GM10847 (cell line): ENCODE results near the gene FN3KRP.

ENCODE experiments used
- POLR2A ChIP-seq: IDR thresholded peaks from 2 replicates; pipeline ENCODE4 v1.6.1; 2011; ENCODE audit not compliant: insufficient read length; ENCODE audit errors: extremely low read depth

FN3KRP gene, protein sequence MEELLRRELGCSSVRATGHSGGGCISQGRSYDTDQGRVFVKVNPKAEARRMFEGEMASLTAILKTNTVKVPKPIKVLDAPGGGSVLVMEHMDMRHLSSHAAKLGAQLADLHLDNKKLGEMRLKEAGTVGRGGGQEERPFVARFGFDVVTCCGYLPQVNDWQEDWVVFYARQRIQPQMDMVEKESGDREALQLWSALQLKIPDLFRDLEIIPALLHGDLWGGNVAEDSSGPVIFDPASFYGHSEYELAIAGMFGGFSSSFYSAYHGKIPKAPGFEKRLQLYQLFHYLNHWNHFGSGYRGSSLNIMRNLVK

DNA sequence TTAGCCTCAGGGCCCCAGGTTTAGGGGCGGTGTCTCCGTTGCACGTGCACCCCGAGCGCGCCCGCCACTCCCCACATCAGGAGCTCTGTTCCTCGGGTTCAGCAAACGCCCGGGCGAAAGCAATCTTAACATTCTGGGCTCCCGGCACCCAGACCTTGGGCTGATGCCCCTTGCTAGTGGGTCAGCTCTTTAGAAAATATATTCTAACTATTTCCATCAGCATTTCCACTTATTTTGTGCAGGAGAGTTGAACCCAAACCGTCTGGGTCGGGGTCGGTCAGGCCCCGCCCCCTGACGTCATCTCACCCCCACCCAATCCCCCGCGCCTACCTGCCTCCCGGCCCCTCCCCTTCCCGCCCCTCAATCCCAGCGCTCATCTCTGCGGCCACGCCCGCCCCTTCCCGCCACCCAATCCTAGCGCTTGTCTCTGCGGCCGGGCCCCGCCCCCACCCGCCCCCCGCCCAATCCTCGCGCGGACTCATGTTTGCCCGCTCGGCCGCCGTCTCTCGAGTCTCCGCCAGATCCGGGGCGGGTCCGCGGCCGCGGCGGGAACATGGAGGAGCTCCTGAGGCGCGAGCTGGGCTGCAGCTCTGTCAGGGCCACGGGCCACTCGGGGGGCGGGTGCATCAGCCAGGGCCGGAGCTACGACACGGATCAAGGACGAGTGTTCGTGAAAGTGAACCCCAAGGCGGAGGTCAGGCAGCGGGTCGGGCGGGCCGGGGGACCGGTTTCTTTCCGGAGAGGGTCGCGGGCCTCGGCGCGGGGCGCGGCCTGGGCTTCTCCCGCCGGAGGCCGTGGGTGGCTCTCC lies at the start of gene FN3KRP:
TSS of gene FN3KRP (plus strand) at position 504 of the 808 bp plus-strand sequence. CDS start at position 554, 50 bp downstream.
- peak; percentile 74 for TF ChIP-seq POLR2A

DNA sequence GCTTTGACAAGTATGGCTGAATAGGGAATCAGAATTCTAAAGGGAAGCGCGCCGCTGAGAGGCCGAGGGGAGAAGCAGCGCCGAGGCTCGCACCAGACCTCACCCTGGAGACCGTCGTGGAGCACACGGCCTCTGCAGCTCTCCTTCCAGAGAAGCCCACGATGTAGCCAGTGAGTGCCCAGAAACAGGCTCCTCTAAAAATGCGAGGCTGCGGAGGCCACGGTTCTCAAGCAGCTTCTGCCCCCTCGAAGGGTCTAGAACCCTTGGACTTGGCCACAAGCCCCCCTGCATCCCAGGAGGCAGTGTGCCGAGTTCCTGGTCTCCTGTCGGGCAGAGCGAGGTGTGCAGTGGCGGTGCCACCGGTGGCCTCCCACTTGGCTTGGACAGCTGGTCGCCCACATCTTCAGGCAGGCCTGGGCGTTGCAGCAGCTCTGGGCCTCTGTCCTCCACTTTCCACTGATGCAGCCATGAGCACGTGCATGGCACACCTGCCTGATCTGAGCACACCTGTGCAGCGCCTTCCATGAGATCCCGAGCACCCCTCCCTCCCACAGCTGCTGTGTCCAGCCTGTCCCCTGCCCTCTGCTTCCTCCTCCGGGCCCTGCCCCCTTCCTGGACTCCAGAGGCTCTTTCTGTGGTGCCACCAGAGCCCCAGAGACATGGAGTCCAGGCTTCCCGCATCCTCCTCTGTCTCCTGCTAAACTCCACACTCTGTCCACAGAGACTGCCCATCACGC lies 49.4 kb upstream of the FN3KRP start:
- no peak for TF ChIP-seq POLR2A

DNA sequence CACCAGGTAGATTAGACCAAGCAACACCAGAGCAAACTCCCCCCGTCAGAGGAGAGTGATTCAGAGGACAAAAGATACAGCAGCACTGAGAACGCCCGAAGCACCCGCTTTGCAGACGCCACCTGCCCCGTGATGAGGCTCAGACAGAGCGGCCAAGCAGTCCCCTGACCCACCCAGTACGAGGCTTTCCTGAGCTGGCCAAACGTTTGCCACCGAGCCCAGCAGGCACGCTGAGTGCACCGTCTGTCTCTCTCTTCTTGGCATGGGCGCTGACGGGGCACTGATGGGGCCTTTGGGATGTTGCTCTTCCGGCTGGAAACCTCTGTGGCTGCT lies 48.9 kb upstream of the FN3KRP start:
- TF ChIP-seq POLR2A = no peak

DNA sequence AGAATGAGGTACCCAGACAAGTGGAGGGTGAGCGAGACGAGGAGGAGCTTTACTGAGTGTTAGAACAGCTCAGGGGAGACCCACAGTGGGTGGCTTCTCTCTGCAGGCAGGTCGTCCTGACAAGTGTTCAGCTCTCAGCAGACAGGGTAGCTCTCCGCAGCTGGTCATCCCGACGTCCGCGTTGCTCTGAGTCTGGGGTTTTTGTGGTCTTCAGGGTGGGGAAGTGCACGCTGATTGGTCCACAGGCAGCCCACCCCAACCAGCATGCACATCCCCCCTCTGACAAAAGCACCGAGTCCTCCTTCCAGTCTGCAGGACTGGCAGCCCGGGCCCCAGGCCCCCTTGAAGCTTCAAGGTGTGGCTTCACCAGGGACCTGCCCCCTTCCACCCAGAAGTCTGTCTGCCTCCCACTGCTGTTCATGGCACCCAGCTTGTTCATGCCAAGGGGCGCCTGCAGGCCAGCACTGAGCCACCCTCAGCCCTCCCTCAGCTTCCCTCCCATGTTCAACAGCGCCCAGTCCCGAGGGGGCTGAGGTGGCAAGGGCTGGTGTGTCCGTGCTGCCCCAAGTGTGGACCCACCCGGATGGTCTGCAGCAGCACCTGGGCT lies 48.4 kb upstream of the FN3KRP start:
- TF ChIP-seq POLR2A = no peak

DNA sequence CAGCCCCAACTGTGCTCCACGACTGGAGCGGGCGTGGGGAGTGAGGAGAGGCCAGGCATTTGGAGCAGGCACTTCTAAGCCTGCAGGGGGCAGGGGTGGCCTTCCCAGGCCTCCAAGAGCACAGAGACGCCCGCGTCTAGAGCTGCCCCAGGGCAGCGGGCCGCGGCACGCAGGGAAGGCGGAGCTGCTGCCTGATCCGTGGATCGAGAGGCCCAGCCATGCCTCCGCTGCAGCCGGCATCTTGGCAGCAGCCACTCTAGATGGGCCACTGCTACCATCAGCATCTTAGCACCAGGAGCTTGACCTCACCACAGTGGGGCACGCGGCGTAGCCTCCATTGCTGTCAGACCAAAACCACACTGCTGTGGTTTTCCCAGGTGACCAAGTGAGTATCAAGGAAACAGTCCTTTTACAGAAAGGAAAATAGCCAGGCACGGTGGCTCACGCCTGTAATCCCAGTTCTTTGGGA lies 47.8 kb upstream of the FN3KRP start:
- TF ChIP-seq POLR2A = no peak

DNA sequence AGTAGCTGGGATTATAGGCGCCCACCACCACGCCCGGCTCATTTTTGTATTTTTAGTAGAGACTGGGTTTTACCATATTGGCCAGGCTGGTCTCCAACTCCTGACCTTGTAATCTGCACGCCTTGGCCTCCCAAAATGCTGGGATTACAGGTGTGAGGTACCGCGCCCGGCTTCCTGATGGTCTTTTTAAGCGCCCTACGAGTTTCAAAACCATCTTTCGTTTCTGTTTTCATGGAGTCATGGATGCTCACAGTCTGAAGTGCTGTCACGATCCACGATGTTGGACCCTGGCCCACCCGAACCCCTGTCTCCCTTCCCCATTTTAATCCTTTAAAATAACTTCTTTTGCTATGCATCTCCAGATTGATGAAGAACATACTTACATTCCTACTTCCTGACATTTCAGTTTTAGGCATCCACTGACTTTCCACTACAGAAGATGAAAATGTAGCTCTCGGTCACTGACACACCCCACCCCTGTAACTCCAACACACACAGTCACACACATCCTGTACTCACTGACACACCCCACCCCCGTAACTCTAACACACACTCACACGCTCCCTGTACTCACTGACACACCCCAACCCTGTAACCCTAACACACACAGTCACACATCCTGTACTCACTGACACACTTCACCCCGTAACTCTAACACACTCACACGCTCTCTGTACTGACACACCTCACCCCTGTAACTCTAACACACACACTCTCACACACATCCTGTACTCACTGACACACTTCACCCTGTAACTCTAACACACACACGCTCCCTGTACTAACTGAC lies 45.6 kb upstream of the FN3KRP start:
- no peak for TF ChIP-seq POLR2A

DNA sequence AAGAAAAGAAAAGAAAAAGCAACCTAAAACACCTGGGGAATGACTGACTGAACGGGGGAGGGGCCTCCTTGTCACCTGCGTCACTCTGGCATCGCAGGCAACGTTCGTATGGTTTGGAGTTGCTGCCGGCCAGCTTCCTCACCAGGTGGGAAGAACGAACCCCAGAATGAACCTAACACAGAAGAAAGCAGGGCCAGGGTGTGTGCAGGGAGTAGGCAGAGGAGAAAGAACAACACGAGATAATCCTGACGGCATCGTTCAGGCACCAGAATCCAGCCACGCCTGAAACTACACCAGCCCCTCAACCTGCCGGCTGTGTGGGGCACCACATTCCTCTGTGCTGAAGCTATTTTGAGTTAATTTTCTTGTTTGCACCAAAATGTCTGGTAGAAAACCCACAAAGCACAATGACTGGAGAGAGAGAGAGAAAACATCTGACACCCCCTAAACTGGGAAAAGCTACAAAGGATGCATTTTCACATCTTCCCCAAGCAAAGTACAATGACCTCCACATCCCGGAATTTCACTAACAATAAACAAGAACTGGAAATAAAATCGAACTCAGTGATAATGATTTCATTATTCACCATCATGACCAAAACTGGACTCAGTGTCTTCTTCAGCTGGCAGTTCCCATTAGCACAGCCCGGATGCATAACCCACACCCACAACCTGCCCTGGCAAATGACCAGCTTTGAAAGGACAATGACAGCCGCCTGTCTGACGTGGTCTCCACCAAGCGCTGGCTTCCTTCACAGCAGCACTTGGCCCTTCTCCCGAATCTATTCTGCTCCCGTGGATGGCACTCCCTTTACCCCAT lies 41.6 kb upstream of the FN3KRP start:
- no peak for TF ChIP-seq POLR2A

DNA sequence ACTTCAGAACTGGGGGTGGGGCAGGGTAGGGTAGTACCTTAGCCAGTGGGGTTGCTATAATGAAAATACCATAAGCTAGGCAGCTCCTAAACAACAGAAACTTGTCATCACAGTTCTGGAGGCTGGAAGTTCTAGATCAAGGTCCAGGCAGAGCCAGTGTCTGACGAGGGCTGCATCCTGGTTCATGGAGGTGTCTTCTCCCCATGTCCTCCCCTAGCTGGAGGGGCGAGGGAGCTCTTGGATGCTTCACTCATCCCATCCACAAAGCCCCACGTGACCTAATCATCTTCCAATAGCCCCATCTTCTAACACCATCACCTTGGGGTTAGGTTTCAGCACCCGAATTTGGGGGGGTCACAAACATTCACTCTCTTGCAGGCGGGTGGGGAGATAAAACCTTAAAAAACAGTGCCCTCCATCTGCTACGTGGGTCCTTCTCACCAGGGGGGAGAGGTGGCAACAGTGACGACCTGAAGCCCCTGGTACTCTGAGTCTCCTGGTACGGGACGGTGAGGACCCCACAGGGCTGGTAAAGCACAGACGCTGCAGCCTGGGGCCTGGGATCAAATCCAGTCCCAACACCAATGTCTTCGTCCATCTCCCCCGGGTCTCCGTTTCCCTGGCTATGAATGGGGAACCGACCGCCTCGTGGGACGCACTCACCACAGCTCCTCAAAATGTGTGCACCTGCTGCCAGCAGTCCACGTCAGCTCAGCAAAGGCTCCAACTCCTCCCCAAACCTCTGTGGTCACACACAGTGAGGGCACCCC lies 40.8 kb upstream of the FN3KRP start:
- TF ChIP-seq POLR2A = no peak

DNA sequence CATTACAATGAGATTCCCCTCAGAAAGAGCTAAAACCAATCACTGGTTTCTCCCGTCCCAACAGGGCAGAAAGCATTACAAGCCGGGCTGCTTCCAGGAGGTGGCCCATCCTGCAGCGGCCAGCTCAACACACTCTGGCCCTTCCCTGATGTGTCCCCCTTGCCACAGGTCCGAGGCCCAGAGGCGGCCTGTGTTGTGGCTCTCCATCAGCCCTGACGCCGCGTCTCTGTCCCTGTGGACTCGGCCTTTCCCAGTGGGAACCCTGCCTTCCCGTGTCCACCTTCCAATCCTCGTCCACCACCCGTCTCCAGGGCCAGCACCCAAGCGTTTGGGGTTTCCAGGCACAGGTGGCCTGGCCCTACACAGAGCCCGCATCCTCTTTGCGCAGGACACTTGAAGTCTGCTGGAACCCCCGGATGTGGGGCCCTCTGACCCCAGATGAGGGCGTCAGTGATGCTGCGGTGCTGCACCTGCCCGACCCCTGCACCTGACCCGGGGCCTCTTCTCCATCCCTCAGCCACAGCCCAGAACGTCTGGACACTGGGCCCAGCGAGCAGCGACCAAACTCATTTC lies 39.1 kb upstream of the FN3KRP start:
- TF ChIP-seq POLR2A = no peak

DNA sequence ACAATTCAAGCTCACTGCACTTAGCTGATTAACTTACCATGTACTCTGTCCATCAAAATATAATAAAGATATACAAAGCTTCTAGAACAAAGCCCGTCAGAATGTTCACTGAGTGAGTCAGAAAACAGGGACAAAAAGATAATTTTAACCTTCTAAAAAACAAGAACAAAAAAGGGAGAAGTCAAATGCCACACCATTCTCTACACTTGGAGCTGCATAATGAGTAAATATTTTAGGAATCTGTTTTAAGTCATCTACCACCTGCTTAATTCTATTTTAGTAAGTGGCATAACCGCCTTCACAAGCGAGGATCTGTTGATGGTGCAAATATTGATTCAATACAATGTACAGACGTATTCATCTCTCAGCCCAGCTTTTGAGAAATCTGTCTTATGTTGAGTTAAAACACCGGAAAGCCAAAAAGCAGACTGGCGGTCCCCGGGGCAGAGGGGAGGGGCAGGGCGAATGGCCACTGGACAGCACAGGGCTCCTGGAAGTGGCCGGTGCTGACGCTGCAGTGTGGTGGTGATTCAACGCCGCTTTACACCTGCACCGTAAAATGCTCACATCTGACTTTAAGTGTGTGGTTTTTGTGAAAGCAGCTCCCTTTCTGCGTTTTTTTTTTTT lies 38.1 kb upstream of the FN3KRP start:
- no peak for TF ChIP-seq POLR2A

DNA sequence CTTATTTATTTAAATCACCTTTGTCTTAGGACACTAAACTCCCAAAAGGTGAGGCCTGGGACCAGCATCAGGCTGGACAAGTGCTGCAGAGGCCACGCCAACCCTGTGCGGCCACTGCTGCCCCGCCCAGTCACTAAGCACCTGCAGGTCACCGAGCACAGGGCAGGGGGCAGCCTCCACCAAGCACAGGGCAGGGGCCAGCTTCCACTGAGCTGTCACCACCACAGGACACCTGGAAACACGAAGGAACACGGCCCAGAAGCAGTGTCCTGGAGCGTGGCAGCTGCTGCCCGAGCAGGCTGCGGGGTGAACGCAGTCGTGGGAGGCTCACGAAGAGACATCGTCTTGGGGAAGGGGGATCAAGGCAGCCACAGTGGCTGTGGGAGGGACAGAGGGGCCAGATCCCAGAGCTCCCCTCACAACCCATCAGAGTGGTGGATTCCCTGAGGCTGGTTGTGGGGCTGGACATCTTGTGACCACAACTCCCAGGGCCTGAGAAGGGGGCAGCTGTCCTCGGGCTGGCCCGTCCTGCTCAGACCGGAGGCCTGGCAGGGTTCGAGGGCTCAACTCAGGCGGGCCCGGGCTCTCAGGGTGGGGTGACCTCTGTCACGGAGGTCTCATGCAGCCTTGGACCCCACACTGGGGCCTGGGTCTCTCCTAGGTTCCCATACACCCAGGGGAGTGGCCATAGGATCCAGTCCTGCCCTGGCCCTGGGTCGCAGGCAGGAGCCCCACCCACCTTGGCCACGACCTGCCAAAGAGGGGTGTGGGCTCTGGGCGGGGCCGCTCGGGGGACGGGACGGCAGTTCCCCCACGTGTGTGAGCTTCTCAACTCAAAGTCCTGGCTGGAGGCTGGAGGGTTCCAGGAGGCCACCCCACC lies 36.7 kb upstream of the FN3KRP start:
- no peak for TF ChIP-seq POLR2A
